Activated CD8-positive, alpha-beta memory T cell treated with anti-CD3 and anti-CD28 coated beads, Interleukin-2, amount 10 ng/mL, durations not matched to agents 7 days and 5 days (primary cell): ENCODE measurements around the gene SPACA5B. TPM values are rescaled to one million over a fixed set of nuclear protein-coding genes. Genes with fewer than 3 reads are reported as not detected.
"Not testable (repeated sequence)": the region's sequence is repeated elsewhere in the genome, so short reads cannot be mapped to it uniquely, and the experiment has no call there.

ENCODE experiments used
- ATAC-seq: fragments of 150-1000 bp; cut with Tn5 transposase; one replicate; pipeline ENCODE4 v1.10.0; 2021; ENCODE audit warnings: moderate library complexity
- CTCF ChIA-PET: fragments of 350-600 bp; sonication (Branson Sonifier 250); formaldehyde crosslinking; loops from one replicate; lab custom pipeline; 2021; ENCODE audit warnings: antibody characterized with exemption; lab: Charles Lee
- DNase-seq: peaks from one replicate; pipeline ENCODE4 v3.0.0-alpha.2; 2020
- H3K27ac Mint-ChIP-seq: one replicate; pipeline ENCODE4 v1.8.0; 2021; ENCODE audit warnings: mild to moderate bottlenecking, mixed read lengths
- H3K27me3 Mint-ChIP-seq: one replicate; pipeline ENCODE4 v1.8.0; 2021; ENCODE audit warnings: mixed read lengths
- H3K36me3 Mint-ChIP-seq: one replicate; pipeline ENCODE4 v1.8.0; 2021; ENCODE audit warnings: mild to moderate bottlenecking, mixed read lengths
- H3K4me1 Mint-ChIP-seq: one replicate; pipeline ENCODE4 v1.8.0; 2021; ENCODE audit warnings: mixed read lengths
- H3K4me3 Mint-ChIP-seq: one replicate; pipeline ENCODE4 v1.8.0; 2021; ENCODE audit warnings: mild to moderate bottlenecking, moderate library complexity, mixed read lengths
- H3K9me3 Mint-ChIP-seq: one replicate; pipeline ENCODE4 v1.8.0; 2022; ENCODE audit warnings: low read depth, mixed read lengths
- total RNA-seq, 2 experiments: library from RNA; stranded (reverse); gene quantifications; one replicate each; pipeline ENCODE4 v1.2.3, GENCODE V29; 2021

The SPACA5B gene
- total RNA-seq, 2 experiments from 2014 or later: not detected

GRCh38 chrX:48153769-48154168 lies 23.3 kb downstream of the SPACA5B start:
- Mint-ChIP-seq H3K4me1 (no peaks in the 10 kb centered on the region), H3K9me3 (no peaks in the 10 kb centered on the region), H3K27me3 (no peaks in the 10 kb centered on the region), H3K36me3 (no peaks in the 10 kb centered on the region), H3K4me3 (no peak overlapping the region), H3K27ac (no peak overlapping the region)
- DNase-seq (no peak), ATAC-seq (no peak)
- CTCF ChIA-PET: no interaction called here

GRCh38 chrX:48154796-48155195 lies 24.4 kb downstream of the SPACA5B start:
- H3K4me1 Mint-ChIP-seq: no peaks in the 10 kb centered on the region

DNA sequence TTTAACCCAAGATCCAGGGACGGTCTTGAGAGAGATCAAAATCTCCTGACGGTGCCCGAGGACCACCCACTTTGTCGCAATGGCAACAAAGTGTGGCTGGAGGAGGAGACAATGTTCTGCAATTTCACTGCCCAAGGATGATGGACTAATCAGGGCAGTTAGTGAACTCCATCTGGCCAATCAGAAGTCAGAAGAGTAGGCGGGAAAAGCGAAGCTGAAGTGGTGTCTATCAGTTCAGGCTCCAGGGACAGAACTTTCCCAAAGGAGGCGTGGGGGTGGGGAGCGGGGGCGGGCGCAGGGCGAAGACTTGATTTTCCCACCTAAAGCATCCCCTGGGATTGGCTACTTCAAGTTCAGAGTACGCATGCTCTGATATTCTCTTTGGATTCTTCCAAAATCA lies 25.6 kb downstream of the SPACA5B start:
- CTCF ChIA-PET: no interaction called here
- no peak for ATAC-seq
- peaks cover 6% of the 10 kb centered on the region for H3K27me3 Mint-ChIP-seq
- H3K27ac Mint-ChIP-seq: no peak overlapping the region
- H3K4me3 Mint-ChIP-seq: no peak overlapping the region
- no peaks in the 10 kb centered on the region for H3K36me3 Mint-ChIP-seq
- DNase-seq: no peak
- no peaks in the 10 kb centered on the region for H3K4me1 Mint-ChIP-seq
- no peaks in the 10 kb centered on the region for H3K9me3 Mint-ChIP-seq

More at GRCh38 chrX:48154796-48155195, 24.4 kb downstream of the SPACA5B start:
- Mint-ChIP-seq H3K27me3 (no peaks in the 10 kb centered on the region), H3K27ac (no peak overlapping the region), H3K4me3 (no peak overlapping the region), H3K9me3 (no peaks in the 10 kb centered on the region), H3K36me3 (no peaks in the 10 kb centered on the region)
- CTCF ChIA-PET: no interaction called here
- ATAC-seq (no peak), DNase-seq (no peak)

DNA sequence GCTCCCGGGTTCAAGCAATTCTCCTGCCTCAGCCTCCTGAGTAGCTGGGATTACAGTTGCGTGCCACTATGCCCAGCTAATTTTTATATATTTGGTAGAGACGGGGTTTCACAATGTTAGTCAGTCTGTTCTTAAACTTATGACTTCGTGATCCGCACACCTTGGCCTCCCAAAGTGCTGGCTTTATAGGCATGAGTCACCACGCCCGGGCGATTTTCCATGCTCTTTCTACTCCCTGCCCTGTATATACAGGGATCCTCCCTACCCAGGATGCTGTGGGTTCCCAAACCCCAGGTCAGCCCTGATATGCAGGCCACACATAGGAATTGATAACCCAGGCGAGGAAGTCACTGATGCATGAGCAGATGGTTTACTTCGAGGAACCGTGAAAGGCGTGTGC lies 34.8 kb downstream of the SPACA5B start:
- CTCF ChIA-PET: no interaction called here
- Mint-ChIP-seq H3K4me3 (no peak overlapping the region), H3K27ac (no peak overlapping the region), H3K36me3 (no peaks in the 10 kb centered on the region), H3K27me3 (peaks cover 8% of the 10 kb centered on the region), H3K9me3 (no peaks in the 10 kb centered on the region), H3K4me1 (no peaks in the 10 kb centered on the region)
- DNase-seq: no peak
- ATAC-seq: no peak

- H3K27me3 Mint-ChIP-seq, H3K27ac Mint-ChIP-seq, CTCF ChIA-PET, H3K4me3 Mint-ChIP-seq, H3K36me3 Mint-ChIP-seq, ATAC-seq, H3K4me1 Mint-ChIP-seq, H3K9me3 Mint-ChIP-seq, DNase-seq: not testable (repeated sequence)
Measured at GRCh38 chrX:48166322-48166721, 35.9 kb downstream of the SPACA5B start.

DNA sequence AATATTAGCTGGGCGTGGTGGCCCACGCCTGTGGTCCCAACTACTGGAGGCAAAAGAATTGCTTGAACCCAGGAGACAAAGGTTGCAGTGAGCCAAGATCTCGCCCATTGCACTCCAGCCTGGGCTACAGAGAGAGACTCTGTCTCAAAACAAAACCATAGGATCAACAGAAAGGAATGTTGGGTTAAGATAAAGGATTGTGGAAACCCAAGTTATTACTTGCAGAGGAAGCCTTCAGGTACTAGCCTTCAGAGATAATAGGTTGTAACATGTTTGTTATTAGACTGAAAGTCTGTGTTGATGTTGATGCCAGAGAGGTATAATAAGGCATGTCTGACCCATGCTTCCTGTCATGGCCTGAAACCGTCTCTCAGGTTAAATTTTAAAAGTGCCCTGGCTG lies 49.3 kb downstream of the SPACA5B start:
- no peaks in the 10 kb centered on the region for H3K36me3 Mint-ChIP-seq
- H3K4me3 Mint-ChIP-seq: no peak overlapping the region
- ATAC-seq: no peak
- CTCF ChIA-PET: no interaction called here
- H3K27me3 Mint-ChIP-seq: no peaks in the 10 kb centered on the region
- DNase-seq: no peak
- no peaks in the 10 kb centered on the region for H3K4me1 Mint-ChIP-seq
- no peaks in the 10 kb centered on the region for H3K9me3 Mint-ChIP-seq
- H3K27ac Mint-ChIP-seq: no peak overlapping the region

- H3K27ac Mint-ChIP-seq: no peak overlapping the region
- H3K4me1 Mint-ChIP-seq: no peaks in the 10 kb centered on the region
- DNase-seq (no peak), ATAC-seq (no peak)
- no peak overlapping the region for H3K4me3 Mint-ChIP-seq
- H3K36me3 Mint-ChIP-seq: no peaks in the 10 kb centered on the region
- H3K27me3 Mint-ChIP-seq: no peaks in the 10 kb centered on the region
- H3K9me3 Mint-ChIP-seq: no peaks in the 10 kb centered on the region
- CTCF ChIA-PET: no interaction called here
Measured at GRCh38 chrX:48180811-48181210, 50.4 kb downstream of the SPACA5B start.

DNA sequence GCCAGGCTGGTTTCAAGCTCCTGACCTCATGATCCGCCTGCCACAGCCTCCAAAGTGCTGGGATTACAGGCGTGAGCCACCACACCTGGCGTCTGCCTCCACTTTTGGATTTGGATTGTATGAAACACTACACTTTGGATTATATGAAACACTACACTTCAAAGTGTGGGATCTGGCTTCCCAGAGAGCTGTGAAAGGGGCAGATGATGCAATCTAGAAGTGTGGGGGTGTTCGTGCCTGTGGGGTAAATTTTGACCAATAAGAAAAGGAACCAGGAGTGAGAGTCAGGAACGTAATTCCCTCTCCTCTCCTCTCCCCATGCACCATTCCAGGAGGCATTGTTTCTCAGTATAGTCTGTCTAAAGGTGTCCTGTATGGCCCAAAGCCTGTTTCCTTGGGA lies 51.5 kb downstream of the SPACA5B start:
- ATAC-seq, DNase-seq, H3K27me3 Mint-ChIP-seq, CTCF ChIA-PET, H3K9me3 Mint-ChIP-seq, H3K4me3 Mint-ChIP-seq, H3K27ac Mint-ChIP-seq, H3K4me1 Mint-ChIP-seq, H3K36me3 Mint-ChIP-seq: not testable (repeated sequence)

Other genes starting within 250 kb of the SPACA5B start
- 1 to 10 TPM; 7.9 to 8.9 TPM for gene ZNF182, start 126.6 kb upstream of the SPACA5B start, total RNA-seq
- gene SPACA5, start 123.6 kb upstream of the SPACA5B start, total RNA-seq: not detected
- gene ZNF630, start 59.0 kb upstream of the SPACA5B start, total RNA-seq: 1 to 10 TPM in 1 of 2 experiments, under 1 TPM in 1; 0.89 to 3.2 TPM
- not detected for gene SSX5, start 66.2 kb downstream of the SPACA5B start, total RNA-seq
- gene SSX1, start 124.8 kb downstream of the SPACA5B start, total RNA-seq: not detected
- not detected for gene SSX3, start 226.1 kb downstream of the SPACA5B start, total RNA-seq